OCI-LY7 (cell line): ENCODE measurements around the gene NTHL1. TPM values are rescaled to one million over a fixed set of nuclear protein-coding genes. Genes with fewer than 3 reads are reported as not detected.
A peak's percentile ranks its signal among the peaks of the same experiment; 100 is the strongest.
"Not testable (repeated sequence)": the region's sequence is repeated elsewhere in the genome, so short reads cannot be mapped to it uniquely, and the experiment has no call there.

Source experiments
- BruUV-seq: library from RNA; stranded (reverse); fragments of 400-500 nt; replicated peaks from 2 replicates; lab custom pipeline; 2021; lab: Mats Ljungman, UMichigan
- CTCF ChIA-PET: fragments of 300-600 bp; sonication (Branson Sonifier 250); formaldehyde crosslinking; loops from one replicate; lab custom pipeline; 2022; ENCODE audit warnings: antibody characterized with exemption; ENCODE audit not compliant: unreplicated experiment; lab: Charles Lee
- POLR2A ChIA-PET: fragments of 300-600 bp; sonication (Branson Sonifier 250); formaldehyde crosslinking; loops from one replicate; lab custom pipeline; 2022; ENCODE audit warnings: antibody characterized with exemption; lab: Charles Lee
- DNase-seq: peaks from one replicate; pipeline ENCODE4 v3.0.0-alpha.2; 2015; ENCODE audit warnings: low spot score
- H2AFZ ChIP-seq: fragments of 200-600 bp; sonication (generic), shearing (Covaris generic); 2 replicates; pipeline ENCODE4 v1.6.1; 2014; ENCODE audit warnings: mild to moderate bottlenecking, antibody characterized with exemption, low read length, moderate library complexity
- H3K27ac ChIP-seq: fragments of 200-600 bp; sonication (generic); 2 replicates; pipeline ENCODE4 v1.5.1; 2014; ENCODE audit warnings: mixed run types, low read depth, mild to moderate bottlenecking, moderate library complexity, low read length, inconsistent platforms; ENCODE audit not compliant: poor library complexity, severe bottlenecking
- H3K36me3 ChIP-seq: fragments of 200-600 bp; sonication (generic); 2 replicates; pipeline ENCODE4 v1.6.1; 2014; ENCODE audit warnings: mild to moderate bottlenecking, antibody characterized with exemption, low read length, moderate library complexity, mixed read lengths; ENCODE audit not compliant: insufficient read depth
- H3K4me1 ChIP-seq: fragments of 200-600 bp; sonication (generic); 2 replicates; pipeline ENCODE4 v1.5.1; 2014; ENCODE audit warnings: mild to moderate bottlenecking, low read length; ENCODE audit not compliant: insufficient read depth, poor library complexity, severe bottlenecking
- H3K4me2 ChIP-seq: fragments of 200-600 bp; sonication (generic); 2 replicates; pipeline ENCODE4 v1.6.1; 2014; ENCODE audit warnings: mild to moderate bottlenecking, low read length
- H3K4me3 ChIP-seq: fragments of 200-600 bp; sonication (generic); 2 replicates; pipeline ENCODE4 v1.5.1; 2014; ENCODE audit warnings: mild to moderate bottlenecking, low read depth, low read length; ENCODE audit not compliant: poor library complexity, severe bottlenecking
- H3K79me2 ChIP-seq: fragments of 200-600 bp; sonication (generic); 2 replicates; pipeline ENCODE4 v1.6.1; 2016; ENCODE audit warnings: low read depth, mild to moderate bottlenecking, low read length, moderate library complexity, mixed read lengths; ENCODE audit not compliant: insufficient read depth
- H3K9me2 ChIP-seq: fragments of 200-600 bp; sonication (generic); 2 replicates; pipeline ENCODE4 v1.6.1; 2016; ENCODE audit warnings: mild to moderate bottlenecking, low read length, mixed read lengths; ENCODE audit not compliant: insufficient read depth
- H3K9me3 ChIP-seq: fragments of 200-600 bp; sonication (generic); 2 replicates; pipeline ENCODE4 v1.6.1; 2014; ENCODE audit warnings: mild to moderate bottlenecking, mixed run types, low read length, mixed read lengths
- H4K20me1 ChIP-seq: fragments of 200-600 bp; sonication (generic); 2 replicates; pipeline ENCODE4 v1.6.1; 2014; ENCODE audit warnings: mild to moderate bottlenecking, antibody characterized with exemption, low read length, moderate library complexity, mixed read lengths; ENCODE audit not compliant: insufficient read depth
- CTCF ChIP-seq: fragments of 200-600 bp; sonication (generic); conservative IDR thresholded peaks from 2 replicates; pipeline ENCODE4 v1.5.1; 2014; ENCODE audit warnings: mild to moderate bottlenecking, antibody characterized with exemption, low read length, moderate library complexity, mixed read lengths
- EZH2phosphoT487 ChIP-seq: fragments of 200-600 bp; sonication (generic); IDR thresholded peaks from 2 replicates; pipeline ENCODE4 v1.6.1; 2018; ENCODE audit warnings: low read depth, borderline replicate concordance, mild to moderate bottlenecking, mixed run types, antibody characterized with exemption, low read length, moderate library complexity, mixed read lengths
- intact Hi-C: fragments of 100-400 bp; cut with micrococcal nuclease; formaldehyde crosslinking; loops from one replicate; pipeline ENCODE4 v1.10.0; 2022; ENCODE audit not compliant: unreplicated experiment
- total RNA-seq, 2 experiments: library from RNA; depleted of rRNA in 1 of 2; stranded (reverse); fragments of >200 nt in 1 of 2; shearing (Covaris generic) in 1 of 2; gene quantifications; 2 replicates each; pipeline ENCODE4 v1.2.3, GENCODE V29; 2014 to 2022

NTHL1 gene
- total RNA-seq, 2 experiments from 2014 or later: 51.5 to 56.2 TPM

DNA sequence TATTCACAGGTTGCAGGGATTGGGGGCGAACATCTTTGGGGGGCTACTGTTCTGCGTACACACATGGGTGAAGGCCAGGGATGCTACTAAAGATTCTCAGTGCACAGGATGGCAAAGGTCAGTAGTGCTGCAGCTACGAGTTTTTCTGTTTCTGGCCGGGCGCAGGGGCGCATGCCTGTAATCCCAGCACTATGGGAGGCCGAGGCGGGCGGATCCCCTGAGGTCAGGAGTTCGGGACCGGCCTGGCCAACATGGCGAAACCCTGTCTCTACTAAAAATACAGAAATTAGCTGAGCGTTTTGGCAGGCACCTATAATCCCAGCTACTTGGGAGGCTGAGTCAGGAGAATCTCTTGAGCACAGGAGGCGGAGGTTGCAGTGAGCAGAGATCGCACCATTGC, 34.1 kb downstream of the NTHL1 start:
- no peaks in the 10 kb centered on the region for H3K9me3 ChIP-seq
- BruUV-seq: no TSS peak
- POLR2A ChIA-PET: no interaction called here

DNA sequence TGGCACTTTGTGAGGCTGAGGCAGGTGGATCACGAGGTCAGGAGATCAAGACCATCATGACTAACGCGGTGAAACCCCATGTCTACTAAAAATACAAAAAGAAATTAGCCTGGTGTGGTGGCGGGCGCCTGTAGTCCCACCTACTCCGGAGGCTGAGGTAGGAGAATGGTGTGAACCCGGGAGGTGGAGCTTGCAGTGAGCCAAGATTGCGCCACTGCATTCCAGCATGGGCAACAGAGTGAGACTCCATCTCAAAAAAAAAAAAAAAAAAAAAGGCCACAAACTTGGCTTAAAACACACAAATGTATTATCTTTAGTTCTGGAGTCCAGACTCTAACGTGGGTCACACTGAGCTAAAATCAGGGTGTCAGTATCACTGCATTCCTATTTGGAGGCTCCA, 35.9 kb downstream of the NTHL1 start:
- intact Hi-C loops, DNase-seq, H3K9me2 ChIP-seq, H3K27ac ChIP-seq, H4K20me1 ChIP-seq, H2AFZ ChIP-seq, H3K4me2 ChIP-seq, CTCF ChIA-PET, H3K4me3 ChIP-seq, BruUV-seq, H3K9me3 ChIP-seq: not testable (repeated sequence)
- H3K36me3 ChIP-seq: peaks cover 13% of the 10 kb centered on the region; the same call in 1 of the 2 replicates
- POLR2A ChIA-PET: interaction anchor here (0.6 to 0.7 kb wide), 2 partner anchors 455 to 674 kb away, joined by 3 to 4 read pairs; no protein-coding TSS in a partner anchor
- peaks cover 27% of the 10 kb centered on the region for H3K4me1 ChIP-seq
- H3K79me2 ChIP-seq: peaks cover 37% of the 10 kb centered on the region

More for the DNA sequence above, 34.1 kb downstream of the NTHL1 start:
- CTCF ChIA-PET: no interaction called here
- no peak for DNase-seq
- Histone ChIP-seq H3K4me3 (no peak overlapping the region), H3K9me2 (no peaks in the 10 kb centered on the region), H3K27ac (no peak overlapping the region), H3K4me1 (peaks cover 10% of the 10 kb centered on the region), H4K20me1 (peaks cover 5% of the 10 kb centered on the region; the same call in 1 of the 2 replicates), H3K4me2 (no peak overlapping the region), H2AFZ (no peak overlapping the region), H3K36me3 (no peaks in the 10 kb centered on the region), H3K79me2 (peaks cover 19% of the 10 kb centered on the region)
- no peak for TF ChIP-seq CTCF
- intact Hi-C loops: no loop called here

DNA sequence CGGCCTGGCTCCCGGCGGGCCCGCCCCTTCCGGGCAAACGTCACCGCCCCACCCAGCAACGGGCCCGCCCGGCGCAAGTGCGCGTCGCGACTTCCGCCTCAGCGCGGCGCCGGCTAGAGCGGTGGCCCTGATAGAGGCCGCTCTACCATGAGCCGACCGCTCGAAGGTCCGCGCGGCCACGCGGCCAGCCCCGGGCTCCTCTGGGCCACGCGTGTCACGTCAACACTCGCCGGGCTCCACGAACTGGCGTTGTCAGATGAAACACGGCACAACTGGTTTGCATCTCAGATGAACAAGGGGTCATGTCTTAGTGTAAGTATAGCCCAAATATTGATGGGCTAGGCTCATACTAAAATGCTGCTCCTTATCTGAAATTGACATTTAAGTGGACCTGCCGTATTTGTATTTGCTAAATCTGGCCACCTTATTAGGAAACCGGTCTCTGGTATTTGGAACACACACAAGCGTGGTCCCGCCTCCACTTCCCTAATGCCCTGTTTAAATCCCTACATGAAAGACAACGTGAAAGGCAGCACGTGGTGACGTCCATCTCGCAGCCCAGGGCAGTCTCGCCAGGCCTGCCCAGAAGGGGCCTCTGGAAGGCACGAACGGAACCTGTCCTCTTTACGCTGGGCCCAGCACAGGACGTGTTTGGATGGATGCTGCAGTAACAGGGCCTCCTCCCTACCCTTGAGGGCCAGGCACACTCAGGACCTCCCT, 37.7 kb downstream of the NTHL1 start, which contains the start of gene ZNF598:
ZNF598 (minus strand) TSS at position 31 of the 720 bp plus-strand sequence.
- H3K4me2 ChIP-seq: peak within 1 kb of the TSS; percentile 100
- intact Hi-C loops: loop anchor here (2.0 kb wide), 1 partner anchor 67 kb away; the partner anchor contains the start of gene MSRB1
- H3K79me2 ChIP-seq: peaks cover 42% of the 10 kb centered on the region
- H3K9me2 ChIP-seq: no peaks in the 10 kb centered on the region
- peak; percentile 92 for DNase-seq
- ChIA-PET POLR2A (no interaction called here), CTCF (no interaction called here)
- H2AFZ ChIP-seq: peak within 1 kb of the TSS; percentile 80; the same call in 1 of the 2 replicates
- peak within 1 kb of the TSS; percentile 93 for H3K4me3 ChIP-seq
- TF ChIP-seq EZH2phosphoT487 (no peak), CTCF (no peak)
- peaks cover 10% of the 10 kb centered on the region; the same call in 1 of the 2 replicates for H4K20me1 ChIP-seq
- TSS peak; percentile 97 for BruUV-seq
- peaks cover 27% of the 10 kb centered on the region for H3K4me1 ChIP-seq
- no peaks in the 10 kb centered on the region for H3K9me3 ChIP-seq
- H3K27ac ChIP-seq: peak within 1 kb of the TSS; percentile 66
- H3K36me3 ChIP-seq: peaks cover 13% of the 10 kb centered on the region; the same call in 1 of the 2 replicates
